Liver (tissue), 9 donors: ENCODE results near the gene CXorf65. TPM values are rescaled to one million over a fixed set of nuclear protein-coding genes. Genes with fewer than 3 reads are reported as not detected.
A peak's percentile ranks its signal among the peaks of the same experiment; 100 is the strongest.

Source experiments
- DNase-seq: peaks from one replicate; pipeline ENCODE4 v3.0.0-alpha.2; 2017; ENCODE audit warnings: low spot score
- H3K27ac ChIP-seq, 2 donors: one replicate each; pipeline ENCODE4 v1.7.0; 2013; ENCODE audit warnings: inconsistent platforms in 2 of 2, low read length in 2 of 2, control low read depth in 1 of 2, low read depth in 1 of 2, mild to moderate bottlenecking in 1 of 2
- H3K27me3 ChIP-seq, 4 donors: one replicate each; pipeline versions ENCODE4 v1.6.1 to v1.7.0; 2013; ENCODE audit warnings: low read length in 3 of 4, inconsistent platforms in 1 of 4, mild to moderate bottlenecking in 1 of 4, moderate library complexity in 1 of 4; ENCODE audit not compliant: control insufficient read depth in 4 of 4, insufficient read depth in 4 of 4
- H3K36me3 ChIP-seq, 4 donors: one replicate each; pipeline versions ENCODE4 v1.6.1 to v1.7.0; 2013; ENCODE audit warnings: low read length in 3 of 4, mild to moderate bottlenecking in 3 of 4, low read depth in 1 of 4, moderate library complexity in 1 of 4; ENCODE audit not compliant: control insufficient read depth in 4 of 4, insufficient read depth in 3 of 4
- H3K4me1 ChIP-seq, 4 donors: one replicate each; pipeline versions ENCODE4 v1.6.1 to v1.7.0; 2013; ENCODE audit warnings: low read length in 3 of 4, mild to moderate bottlenecking in 3 of 4, moderate library complexity in 1 of 4; ENCODE audit not compliant: control insufficient read depth in 4 of 4, insufficient read depth in 4 of 4
- H3K4me3 ChIP-seq, 3 donors: one replicate each; pipeline versions ENCODE4 v1.6.1 to v1.7.0; 2013; ENCODE audit warnings: low read length in 3 of 3, control low read depth in 1 of 3, low read depth in 1 of 3, mild to moderate bottlenecking in 1 of 3
- H3K9ac ChIP-seq, 2 donors: one replicate each; pipeline ENCODE4 v1.7.0; 2013; ENCODE audit warnings: low read length in 2 of 2, mild to moderate bottlenecking in 2 of 2, moderate library complexity in 2 of 2, control low read depth in 1 of 2, low read depth in 1 of 2
- H3K9me3 ChIP-seq, 4 donors: one replicate each; pipeline versions ENCODE4 v1.6.1 to v1.7.0; 2013; ENCODE audit warnings: low read length in 3 of 4; ENCODE audit not compliant: control insufficient read depth in 4 of 4
- FOXA2 ChIP-seq: IDR thresholded peaks from 2 replicates; pipeline ENCODE4 v1.6.1; 2016; ENCODE audit warnings: antibody characterized with exemption
- GABPA ChIP-seq, 2 donors: IDR thresholded peaks in 1 of 2; conservative IDR thresholded peaks in 1 of 2; 2 replicates each; pipeline ENCODE4 v1.6.1; 2016; ENCODE audit warnings: antibody characterized with exemption in 2 of 2, mild to moderate bottlenecking in 1 of 2, moderate library complexity in 1 of 2
- HNF4G ChIP-seq: IDR thresholded peaks from 2 replicates; pipeline ENCODE4 v1.6.1; 2016; ENCODE audit warnings: antibody characterized with exemption
- JUND ChIP-seq, 2 donors: IDR thresholded peaks; 2 replicates each; pipeline ENCODE4 v1.6.1; 2016; ENCODE audit warnings: antibody characterized with exemption in 2 of 2
- RAD21 ChIP-seq, 2 donors: IDR thresholded peaks; 2 replicates each; pipeline ENCODE4 v1.6.1; 2016; ENCODE audit warnings: antibody characterized with exemption in 2 of 2, mild to moderate bottlenecking in 2 of 2
- RXRA ChIP-seq, 2 donors: IDR thresholded peaks; 2 replicates each; pipeline ENCODE4 v1.6.1; 2017 to 2018; ENCODE audit warnings: antibody characterized with exemption in 2 of 2, mild to moderate bottlenecking in 1 of 2
- SP1 ChIP-seq: IDR thresholded peaks from 2 replicates; pipeline ENCODE4 v1.6.1; 2018; ENCODE audit warnings: antibody characterized with exemption, mild to moderate bottlenecking
- TAF1 ChIP-seq: conservative IDR thresholded peaks from 2 replicates; pipeline ENCODE4 v1.6.1; 2016; ENCODE audit warnings: antibody characterized with exemption, mild to moderate bottlenecking
- YY1 ChIP-seq: IDR thresholded peaks from 2 replicates; pipeline ENCODE4 v1.6.1; 2016; ENCODE audit warnings: antibody characterized with exemption, mild to moderate bottlenecking
- WGBS: extraction: QIAGEN DNeasy Blood & Tissue Kit; methylation state at CpG from one replicate; pipeline ENCODE4 v1.1.7; 2013; 5-methylcytosine and 5-hydroxymethylcytosine counted together
- polyA plus RNA-seq, 2 donors: library from polyadenylated mRNA; stranded (reverse) in 1 of 2; unstranded in 1 of 2; fragments of 200-250 nt in 1 of 2; fragments of >200 nt in 1 of 2; fragmentation: Nextera tagmentation in 1 of 2; extraction: Ambion mirVana in 1 of 2; gene quantifications; one replicate each; pipeline versions ENCODE4 v1.2.1 to v1.2.3, GENCODE V29; 2013 to 2015
- total RNA-seq, 2 donors: library from RNA; depleted of rRNA; stranded (reverse); fragments of >200 nt; gene quantifications; one replicate each; pipeline ENCODE4 v1.2.3, GENCODE V29; 2014
- TF ChIP-seq, protein P1 (sequence below): IDR thresholded peaks from 2 replicates; pipeline ENCODE4 v1.6.1; 2016; ENCODE audit warnings: antibody characterized with exemption
- TF ChIP-seq, protein P2 (sequence below): fragments of 150-350 bp; IDR thresholded peaks from 2 replicates; pipeline ENCODE4 v1.5.1; 2017; ENCODE audit warnings: improper control_type of control experiment, low read depth, low read length; ENCODE audit not compliant: missing input control
- TF ChIP-seq, protein P3 (sequence below): IDR thresholded peaks from 2 replicates; pipeline ENCODE4 v1.6.1; 2016; ENCODE audit warnings: antibody characterized with exemption
- donor health status: healthy.
- donor health status: healthy.
- donor health status: healthy.
- donor health status: healthy.
- donor health status: healthy.

Gene CXorf65
- total and polyA plus RNA-seq, 4 donors, result not detected

- Histone ChIP-seq H3K4me1 (peaks cover 0 to 3% (median 2%) of the 10 kb centered on the region in 4 donors), H3K27ac (peak within 1 kb of the TSS; percentile 54 to 72), H3K4me3 (peak within 1 kb of the TSS; percentile 69 to 87 (median 79)), H3K9ac (peak within 1 kb of the TSS; percentile 79 to 81), H3K27me3 (no peaks in the 10 kb centered on the region), H3K9me3 (peaks cover 0 to 2% (median under 1%) of the 10 kb centered on the region in 4 donors), H3K36me3 (peaks cover 6 to 19% (median 14%) of the 10 kb centered on the region in 4 donors)
- peak; percentile 82 for DNase-seq
- WGBS, result 1% methylated on average over 56 of the region's 56 CpGs
- TF ChIP-seq FOXA2 (no peak), RAD21 (IDR thresholded peaks at IDR 0.05) (peak in 1 of 2 donors; percentile 9), TAF1 (no peak), YY1 (peak; percentile 89)
- TF ChIP-seq, protein P1, sequence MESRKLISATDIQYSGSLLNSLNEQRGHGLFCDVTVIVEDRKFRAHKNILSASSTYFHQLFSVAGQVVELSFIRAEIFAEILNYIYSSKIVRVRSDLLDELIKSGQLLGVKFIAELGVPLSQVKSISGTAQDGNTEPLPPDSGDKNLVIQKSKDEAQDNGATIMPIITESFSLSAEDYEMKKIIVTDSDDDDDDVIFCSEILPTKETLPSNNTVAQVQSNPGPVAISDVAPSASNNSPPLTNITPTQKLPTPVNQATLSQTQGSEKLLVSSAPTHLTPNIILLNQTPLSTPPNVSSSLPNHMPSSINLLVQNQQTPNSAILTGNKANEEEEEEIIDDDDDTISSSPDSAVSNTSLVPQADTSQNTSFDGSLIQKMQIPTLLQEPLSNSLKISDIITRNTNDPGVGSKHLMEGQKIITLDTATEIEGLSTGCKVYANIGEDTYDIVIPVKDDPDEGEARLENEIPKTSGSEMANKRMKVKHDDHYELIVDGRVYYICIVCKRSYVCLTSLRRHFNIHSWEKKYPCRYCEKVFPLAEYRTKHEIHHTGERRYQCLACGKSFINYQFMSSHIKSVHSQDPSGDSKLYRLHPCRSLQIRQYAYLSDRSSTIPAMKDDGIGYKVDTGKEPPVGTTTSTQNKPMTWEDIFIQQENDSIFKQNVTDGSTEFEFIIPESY, result peak; percentile 21
Observed at GRCh38 chrX:71118032-71118984, 11.8 kb upstream of the CXorf65 start, which contains the start of gene MED12. MED12 (plus strand) TSS chrX:71118596; CDS start chrX:71118755, 159 bp downstream.

DNA sequence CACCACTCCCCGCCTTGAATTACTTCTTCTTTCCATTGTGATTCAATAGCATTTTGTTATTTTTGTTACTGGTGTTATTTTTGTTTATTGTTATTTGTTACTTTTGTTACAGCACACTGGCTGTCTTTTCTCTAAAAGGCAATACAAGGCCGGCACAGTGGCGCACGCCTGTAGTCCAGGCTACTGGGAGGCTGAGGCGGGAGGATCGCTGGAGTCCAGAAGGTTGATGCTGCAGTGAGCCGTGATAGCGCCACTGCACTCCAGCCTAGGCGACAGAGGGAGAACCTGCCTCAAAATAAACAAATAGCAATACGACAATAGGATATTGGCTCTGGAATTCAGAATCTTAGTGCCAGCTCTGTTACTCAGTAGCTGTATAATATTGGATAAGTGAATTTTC is 10.8 kb upstream of the CXorf65 start:
- TF ChIP-seq GABPA (IDR thresholded peaks at IDR 0.05 in 1 of 2, conservative IDR thresholded peaks at IDR 0.05 in 1 of 2) (no peak), SP1 (no peak), JUND (IDR thresholded peaks at IDR 0.05) (no peak)
- TF ChIP-seq, protein P2, sequence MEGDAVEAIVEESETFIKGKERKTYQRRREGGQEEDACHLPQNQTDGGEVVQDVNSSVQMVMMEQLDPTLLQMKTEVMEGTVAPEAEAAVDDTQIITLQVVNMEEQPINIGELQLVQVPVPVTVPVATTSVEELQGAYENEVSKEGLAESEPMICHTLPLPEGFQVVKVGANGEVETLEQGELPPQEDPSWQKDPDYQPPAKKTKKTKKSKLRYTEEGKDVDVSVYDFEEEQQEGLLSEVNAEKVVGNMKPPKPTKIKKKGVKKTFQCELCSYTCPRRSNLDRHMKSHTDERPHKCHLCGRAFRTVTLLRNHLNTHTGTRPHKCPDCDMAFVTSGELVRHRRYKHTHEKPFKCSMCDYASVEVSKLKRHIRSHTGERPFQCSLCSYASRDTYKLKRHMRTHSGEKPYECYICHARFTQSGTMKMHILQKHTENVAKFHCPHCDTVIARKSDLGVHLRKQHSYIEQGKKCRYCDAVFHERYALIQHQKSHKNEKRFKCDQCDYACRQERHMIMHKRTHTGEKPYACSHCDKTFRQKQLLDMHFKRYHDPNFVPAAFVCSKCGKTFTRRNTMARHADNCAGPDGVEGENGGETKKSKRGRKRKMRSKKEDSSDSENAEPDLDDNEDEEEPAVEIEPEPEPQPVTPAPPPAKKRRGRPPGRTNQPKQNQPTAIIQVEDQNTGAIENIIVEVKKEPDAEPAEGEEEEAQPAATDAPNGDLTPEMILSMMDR, result no peak
- 79% methylated on average over 10 of the region's 10 CpGs for WGBS
- Histone ChIP-seq H3K36me3 (peaks cover 3 to 10% (median 7%) of the 10 kb centered on the region in 4 donors), H3K27ac (no peak overlapping the region), H3K27me3 (no peaks in the 10 kb centered on the region), H3K9me3 (peaks cover 0 to 2% (median under 1%) of the 10 kb centered on the region in 4 donors), H3K4me1 (peaks cover 0 to 3% (median 2%) of the 10 kb centered on the region in 4 donors), H3K9ac (no peak overlapping the region), H3K4me3 (no peak overlapping the region)
- no peak for DNase-seq

GRCh38 chrX:71111921-71112431 is 5.4 kb upstream of the CXorf65 start:
- 66% methylated on average over 5 of the region's 5 CpGs for WGBS
- Histone ChIP-seq H3K36me3 (no peaks in the 10 kb centered on the region), H3K4me1 (no peaks in the 10 kb centered on the region), H3K9ac (peak overlapping the region in 1 of 2 donors; percentile 59), H3K27ac (peak overlapping the region in 1 of 2 donors; percentile 42), H3K9me3 (no peaks in the 10 kb centered on the region), H3K27me3 (no peaks in the 10 kb centered on the region), H3K4me3 (no peak overlapping the region)
- TF ChIP-seq RXRA (IDR thresholded peaks at IDR 0.05) (no peak), HNF4G (no peak), JUND (IDR thresholded peaks at IDR 0.05) (no peak), YY1 (no peak)
- TF ChIP-seq, protein P3, sequence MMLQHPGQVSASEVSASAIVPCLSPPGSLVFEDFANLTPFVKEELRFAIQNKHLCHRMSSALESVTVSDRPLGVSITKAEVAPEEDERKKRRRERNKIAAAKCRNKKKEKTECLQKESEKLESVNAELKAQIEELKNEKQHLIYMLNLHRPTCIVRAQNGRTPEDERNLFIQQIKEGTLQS, result no peak
- no peak for DNase-seq
